ENCODE data around the gene CLIC6.

The CLIC6 gene

GRCh38 chr21:34745557-34746255 lies 76.9 kb downstream of the CLIC6 start:
- 0 out of 2 replicates have a peak, but pooled peaks have one; percentile 48 for TF ChIP-seq MAX (IDR thresholded peaks at IDR 0.05; ENCODE audit: low read depth, low read length)
- no peak for TF ChIP-seq MYC (IDR thresholded peaks at IDR 0.05; ENCODE audit: low read depth, low read length)
- peak; percentile 75 for TF ChIP-seq CTCF (IDR thresholded peaks at IDR 0.05; ENCODE audit: low read depth, low read length)
- peak; percentile 87 for DNase-seq (ENCODE audit: low read depth)
- H3K4me3 ChIP-seq (ENCODE audit: low read depth, low read length) = peak overlapping the region; percentile 21

- no peak overlapping the region for H3K4me3 ChIP-seq (ENCODE audit: low read depth, low read length)
- DNase-seq (ENCODE audit: low read depth) = no peak
- TF ChIP-seq MAX (IDR thresholded peaks at IDR 0.05; ENCODE audit: low read depth, low read length) (no peak), POLR2A (IDR thresholded peaks at IDR 0.05; ENCODE audit: extremely low read depth, insufficient read length) (no peak), CTCF (IDR thresholded peaks at IDR 0.05; ENCODE audit: low read depth, low read length) (no peak)
These were observed 80.1 kb downstream of the CLIC6 start for GRCh38 chr21:34748862-34749261.

GRCh38 chr21:34754690-34755647 lies 86.2 kb downstream of the CLIC6 start:
- TF ChIP-seq MAX (IDR thresholded peaks at IDR 0.05; ENCODE audit: low read depth, low read length) = no peak
- H3K4me3 ChIP-seq (ENCODE audit: low read depth, low read length) = no peak overlapping the region
- no peak for DNase-seq (ENCODE audit: low read depth)

- no peak for DNase-seq (ENCODE audit: low read depth)
- no peak for TF ChIP-seq MAX (IDR thresholded peaks at IDR 0.05; ENCODE audit: low read depth, low read length)
These were observed 93.0 kb downstream of the CLIC6 start for GRCh38 chr21:34761758-34762330.

GRCh38 chr21:34762786-34763185 lies 94.0 kb downstream of the CLIC6 start:
- TF ChIP-seq MYC (IDR thresholded peaks at IDR 0.05; ENCODE audit: low read depth, low read length) (no peak), CTCF (IDR thresholded peaks at IDR 0.05; ENCODE audit: low read depth, low read length) (no peak), POLR2A (IDR thresholded peaks at IDR 0.05; ENCODE audit: extremely low read depth, insufficient read length) (no peak), MAX (IDR thresholded peaks at IDR 0.05; ENCODE audit: low read depth, low read length) (no peak)
- no peak overlapping the region for H3K4me3 ChIP-seq (ENCODE audit: low read depth, low read length)
- DNase-seq (ENCODE audit: low read depth) = no peak

More at GRCh38 chr21:34761758-34762330, 93.0 kb downstream of the CLIC6 start:
- no peak overlapping the region for H3K4me3 ChIP-seq (ENCODE audit: low read depth, low read length)

GRCh38 chr21:34764715-34765284 lies 96.0 kb downstream of the CLIC6 start:
- H3K4me3 ChIP-seq (ENCODE audit: low read depth, low read length) = no peak overlapping the region
- DNase-seq (ENCODE audit: low read depth) = no peak
- no peak for TF ChIP-seq POLR2A (IDR thresholded peaks at IDR 0.05; ENCODE audit: extremely low read depth, insufficient read length)
- TF ChIP-seq CTCF (IDR thresholded peaks at IDR 0.05; ENCODE audit: low read depth, low read length) = no peak
- no peak for TF ChIP-seq MYC (IDR thresholded peaks at IDR 0.05; ENCODE audit: low read depth, low read length)
- no peak for TF ChIP-seq MAX (IDR thresholded peaks at IDR 0.05; ENCODE audit: low read depth, low read length)
